Central memory CD8-positive, alpha-beta T cell (primary cell): Measurements from ENCODE around the gene INPP5A.
"Not testable (repeated sequence)": the region's sequence is repeated elsewhere in the genome, so short reads cannot be mapped to it uniquely, and the experiment has no call there.

Experiments used
- ATAC-seq: fragments of 150-1000 bp; cut with Tn5 transposase; replicated peaks from 2 replicates; pipeline ENCODE4 v1.10.0; 2022; ENCODE audit warnings: mild to moderate bottlenecking, moderate FRiP score, moderate number of reproducible peaks; ENCODE audit not compliant: poor library complexity, severe bottlenecking; ENCODE audit errors: extremely low read depth
- DNase-seq, 2 donors: peaks; one replicate each; pipeline ENCODE4 v3.0.0; 2021; ENCODE audit warnings: low spot score in 2 of 2
- H3K27ac Mint-ChIP-seq: one replicate; pipeline ENCODE4 v1.8.0; 2022; ENCODE audit warnings: low read depth, mild to moderate bottlenecking, moderate library complexity, mixed read lengths
- H3K27me3 Mint-ChIP-seq: one replicate; pipeline ENCODE4 v1.8.0; 2022; ENCODE audit warnings: mixed read lengths
- H3K36me3 Mint-ChIP-seq: one replicate; pipeline ENCODE4 v1.8.0; 2022; ENCODE audit warnings: mild to moderate bottlenecking, moderate library complexity, mixed read lengths; ENCODE audit not compliant: insufficient read depth
- H3K4me1 Mint-ChIP-seq: one replicate; pipeline ENCODE4 v1.8.0; 2022; ENCODE audit warnings: mixed read lengths
- H3K4me3 Mint-ChIP-seq: one replicate; pipeline ENCODE4 v1.8.0; 2022; ENCODE audit warnings: mild to moderate bottlenecking, moderate library complexity, mixed read lengths
- H3K9me3 Mint-ChIP-seq: one replicate; pipeline ENCODE4 v1.8.0; 2022; ENCODE audit warnings: mixed read lengths

INPP5A gene

GRCh38 chr10:132730573-132730953, 193.0 kb downstream of the INPP5A start:
- no peak overlapping the region for H3K27ac Mint-ChIP-seq
- no peaks in the 10 kb centered on the region for H3K27me3 Mint-ChIP-seq
- H3K4me1 Mint-ChIP-seq = no peaks in the 10 kb centered on the region
- DNase-seq (no peak), ATAC-seq (no peak)
- H3K9me3 Mint-ChIP-seq = no peaks in the 10 kb centered on the region
- no peaks in the 10 kb centered on the region for H3K36me3 Mint-ChIP-seq
- no peak overlapping the region for H3K4me3 Mint-ChIP-seq

GRCh38 chr10:132732518-132732917, 194.9 kb downstream of the INPP5A start:
- H3K36me3 Mint-ChIP-seq = no peaks in the 10 kb centered on the region
- no peaks in the 10 kb centered on the region for H3K4me1 Mint-ChIP-seq
- H3K27me3 Mint-ChIP-seq = no peaks in the 10 kb centered on the region
- ATAC-seq = no peak
- no peak overlapping the region for H3K4me3 Mint-ChIP-seq
- no peak overlapping the region for H3K27ac Mint-ChIP-seq
- H3K9me3 Mint-ChIP-seq = no peaks in the 10 kb centered on the region
- DNase-seq = no peak

GRCh38 chr10:132733926-132734325, 196.3 kb downstream of the INPP5A start:
- DNase-seq (no peak), ATAC-seq (no peak)
- Mint-ChIP-seq H3K27me3 (no peaks in the 10 kb centered on the region), H3K9me3 (no peaks in the 10 kb centered on the region), H3K4me3 (no peak overlapping the region), H3K27ac (no peak overlapping the region), H3K4me1 (no peaks in the 10 kb centered on the region), H3K36me3 (no peaks in the 10 kb centered on the region)

- no peaks in the 10 kb centered on the region for H3K27me3 Mint-ChIP-seq
- H3K4me1 Mint-ChIP-seq = no peaks in the 10 kb centered on the region
- ATAC-seq (no peak), DNase-seq (no peak)
- H3K27ac Mint-ChIP-seq = no peak overlapping the region
- H3K4me3 Mint-ChIP-seq = no peak overlapping the region
- no peaks in the 10 kb centered on the region for H3K36me3 Mint-ChIP-seq
- H3K9me3 Mint-ChIP-seq = no peaks in the 10 kb centered on the region
These were observed 197.8 kb downstream of the INPP5A start for GRCh38 chr10:132735341-132735775.

GRCh38 chr10:132735923-132736391, 198.4 kb downstream of the INPP5A start:
- no peak overlapping the region for H3K27ac Mint-ChIP-seq
- ATAC-seq (no peak), DNase-seq (no peak)
- no peaks in the 10 kb centered on the region for H3K27me3 Mint-ChIP-seq
- H3K4me3 Mint-ChIP-seq = no peak overlapping the region
- H3K4me1 Mint-ChIP-seq = no peaks in the 10 kb centered on the region
- H3K36me3 Mint-ChIP-seq = no peaks in the 10 kb centered on the region
- no peaks in the 10 kb centered on the region for H3K9me3 Mint-ChIP-seq

- ATAC-seq (no peak), DNase-seq (no peak)
- no peaks in the 10 kb centered on the region for H3K4me1 Mint-ChIP-seq
- no peak overlapping the region for H3K4me3 Mint-ChIP-seq
- no peaks in the 10 kb centered on the region for H3K36me3 Mint-ChIP-seq
- no peaks in the 10 kb centered on the region for H3K27me3 Mint-ChIP-seq
- H3K27ac Mint-ChIP-seq = no peak overlapping the region
- no peaks in the 10 kb centered on the region for H3K9me3 Mint-ChIP-seq
These were observed 199.9 kb downstream of the INPP5A start for GRCh38 chr10:132737390-132738048.

GRCh38 chr10:132738454-132739224, 201.1 kb downstream of the INPP5A start:
- ATAC-seq (no peak), DNase-seq (no peak)
- no peaks in the 10 kb centered on the region for H3K27me3 Mint-ChIP-seq
- no peak overlapping the region for H3K27ac Mint-ChIP-seq
- no peaks in the 10 kb centered on the region for H3K9me3 Mint-ChIP-seq
- H3K4me3 Mint-ChIP-seq = no peak overlapping the region
- H3K36me3 Mint-ChIP-seq = no peaks in the 10 kb centered on the region
- no peaks in the 10 kb centered on the region for H3K4me1 Mint-ChIP-seq

GRCh38 chr10:132739225-132739613, 201.6 kb downstream of the INPP5A start:
- Mint-ChIP-seq H3K4me3 (no peak overlapping the region), H3K27me3 (no peaks in the 10 kb centered on the region), H3K36me3 (peaks cover 2% of the 10 kb centered on the region), H3K27ac (no peak overlapping the region), H3K4me1 (no peaks in the 10 kb centered on the region), H3K9me3 (no peaks in the 10 kb centered on the region)
- DNase-seq = no peak
- ATAC-seq = no peak

GRCh38 chr10:132740588-132740987, 203.0 kb downstream of the INPP5A start:
- no peak overlapping the region for H3K27ac Mint-ChIP-seq
- H3K4me1 Mint-ChIP-seq = no peaks in the 10 kb centered on the region
- H3K9me3 Mint-ChIP-seq = no peaks in the 10 kb centered on the region
- no peak overlapping the region for H3K4me3 Mint-ChIP-seq
- no peak for DNase-seq
- peaks cover 2% of the 10 kb centered on the region for H3K36me3 Mint-ChIP-seq
- no peaks in the 10 kb centered on the region for H3K27me3 Mint-ChIP-seq
- ATAC-seq = no peak

- Mint-ChIP-seq H3K27ac (no peak overlapping the region), H3K36me3 (peaks cover 2% of the 10 kb centered on the region), H3K4me3 (no peak overlapping the region), H3K27me3 (no peaks in the 10 kb centered on the region), H3K4me1 (no peaks in the 10 kb centered on the region), H3K9me3 (no peaks in the 10 kb centered on the region)
- ATAC-seq (no peak), DNase-seq (no peak)
These were observed 204.7 kb downstream of the INPP5A start for GRCh38 chr10:132742167-132742836.

- Mint-ChIP-seq H3K36me3 (peaks cover 2% of the 10 kb centered on the region), H3K9me3 (no peaks in the 10 kb centered on the region), H3K4me1 (no peaks in the 10 kb centered on the region), H3K27me3 (no peaks in the 10 kb centered on the region), H3K27ac (no peak overlapping the region), H3K4me3 (no peak overlapping the region)
- ATAC-seq (no peak), DNase-seq (no peak)
These were observed 205.2 kb downstream of the INPP5A start for GRCh38 chr10:132742837-132743194.

GRCh38 chr10:132743196-132743924, 205.8 kb downstream of the INPP5A start:
- not testable (repeated sequence) for H3K4me1 Mint-ChIP-seq, H3K27me3 Mint-ChIP-seq, H3K27ac Mint-ChIP-seq, DNase-seq, ATAC-seq, H3K9me3 Mint-ChIP-seq, H3K36me3 Mint-ChIP-seq, H3K4me3 Mint-ChIP-seq
